K562 (cell line): Measurements from ENCODE around the gene HOXB1.

ENCODE experiments used
- CHCHD3 ChIP-seq: fragments of 250-450 bp; sonication (Bioruptor Pico); IDR thresholded peaks from 2 replicates; pipeline ENCODE4 v2.1.2; 2022; ENCODE audit warnings: mild to moderate bottlenecking
- GATAD2A ChIP-seq: fragments of 450-650 bp; IDR thresholded peaks from 2 replicates; pipeline ENCODE4 v1.6.1; 2017
- MAX ChIP-seq: sonication (generic); formaldehyde crosslinking; IDR thresholded peaks from 2 replicates; pipeline ENCODE4 v1.9.0; 2022; ENCODE audit warnings: mild to moderate bottlenecking, missing genetic modification reagents
- MBD2 ChIP-seq: sonication (generic); IDR thresholded peaks from 2 replicates; pipeline ENCODE4 v1.6.1; 2016; ENCODE audit warnings: low read depth, borderline replicate concordance
- ZNF717 ChIP-seq: fragments of 250-450 bp; sonication (Bioruptor Pico); IDR thresholded peaks from 2 replicates; pipeline ENCODE4 v1.5.0; 2021

- TF ChIP-seq MAX (CRISPR knock-in tag) (no peak), ZNF717 (CRISPR knock-in tag) (no peak), MBD2 (no peak), GATAD2A (no peak), CHCHD3 (CRISPR knock-in tag) (no peak)
These were observed 23.8 kb upstream of the HOXB1 start for GRCh38 chr17:48554412-48555257.
